Ishikawa (cell line): ENCODE measurements around the gene AARS2.

ENCODE experiments used
- CEBPB ChIP-seq: IDR thresholded peaks from 2 replicates; pipeline ENCODE4 v1.6.1; 2012
- CREB1 ChIP-seq: IDR thresholded peaks from 2 replicates; pipeline ENCODE4 v1.6.1; 2012; ENCODE audit warnings: low read depth
- EGR1 ChIP-seq: IDR thresholded peaks from 2 replicates; pipeline ENCODE4 v1.6.1; 2012
- EP300 ChIP-seq: IDR thresholded peaks from 2 replicates; pipeline ENCODE4 v1.6.1; 2012; ENCODE audit warnings: borderline replicate concordance
- FOXM1 ChIP-seq: IDR thresholded peaks from 2 replicates; pipeline ENCODE4 v1.6.1; 2012; ENCODE audit warnings: low read depth, borderline replicate concordance
- MAX ChIP-seq: IDR thresholded peaks from 2 replicates; pipeline ENCODE4 v1.6.1; 2012
- NFIC ChIP-seq: IDR thresholded peaks from 2 replicates; pipeline ENCODE4 v1.6.1; 2012
- RAD21 ChIP-seq: IDR thresholded peaks from 2 replicates; pipeline ENCODE4 v1.6.1; 2012; ENCODE audit warnings: low read depth
- REST ChIP-seq: IDR thresholded peaks from 2 replicates; pipeline ENCODE4 v1.6.1; 2012; ENCODE audit warnings: low read depth, mild to moderate bottlenecking
- TAF1 ChIP-seq: IDR thresholded peaks from 2 replicates; pipeline ENCODE4 v1.6.1; 2012; ENCODE audit warnings: low read depth, mild to moderate bottlenecking
- TCF12 ChIP-seq: IDR thresholded peaks from 2 replicates; pipeline ENCODE4 v1.6.1; 2012; ENCODE audit warnings: low read depth
- TEAD4 ChIP-seq: IDR thresholded peaks from 2 replicates; pipeline ENCODE4 v1.6.1; 2012
- USF1 ChIP-seq: IDR thresholded peaks from 2 replicates; pipeline ENCODE4 v1.6.1; 2012
- YY1 ChIP-seq: IDR thresholded peaks from 2 replicates; pipeline ENCODE4 v1.6.1; 2012; ENCODE audit warnings: low read depth
- ZBTB7A ChIP-seq: IDR thresholded peaks from 2 replicates; pipeline ENCODE4 v1.6.1; 2012; ENCODE audit warnings: low read depth

Gene AARS2

GRCh38 chr6:44257025-44257752 is 56.0 kb downstream of the AARS2 start, which contains the start of gene SLC35B2:
SLC35B2 (minus strand) TSS chr6:44257528; CDS start chr6:44257410, 118 bp downstream.
- TF ChIP-seq USF1, result peak; percentile 99
- TF ChIP-seq EP300, result no peak
- TF ChIP-seq CEBPB, result no peak
- TF ChIP-seq TCF12, result peak; percentile 38; the same call in 1 of the 2 replicates
- TF ChIP-seq YY1, result peak; percentile 14; the same call in 1 of the 2 replicates
- peak; percentile 86 for TF ChIP-seq MAX
- peak; percentile 47; the same call in 1 of the 2 replicates for TF ChIP-seq RAD21
- TF ChIP-seq EGR1, result no peak
- peak; percentile 57; the same call in 1 of the 2 replicates for TF ChIP-seq TAF1
- peak; percentile 97 for TF ChIP-seq ZBTB7A
- peak; percentile 56; the same call in 1 of the 2 replicates for TF ChIP-seq NFIC

GRCh38 chr6:44256775-44257024 is 56.4 kb downstream of the AARS2 start:
- no peak for TF ChIP-seq EGR1
- no peak for TF ChIP-seq ZBTB7A
- no peak for TF ChIP-seq TAF1
- no peak for TF ChIP-seq NFIC
- no peak for TF ChIP-seq FOXM1
- no peak for TF ChIP-seq USF1
- TF ChIP-seq RAD21, result no peak
- TF ChIP-seq MAX, result no peak

GRCh38 chr6:44255871-44256774 is 57.0 kb downstream of the AARS2 start:
- no peak for TF ChIP-seq EGR1
- no peak for TF ChIP-seq NFIC
- no peak for TF ChIP-seq CREB1
- TF ChIP-seq RAD21, result no peak
- TF ChIP-seq FOXM1, result no peak
- no peak for TF ChIP-seq MAX
- TF ChIP-seq TAF1, result no peak
- no peak for TF ChIP-seq REST
- no peak for TF ChIP-seq TCF12
- no peak for TF ChIP-seq USF1
- TF ChIP-seq CEBPB, result no peak
- TF ChIP-seq TEAD4, result no peak
- no peak for TF ChIP-seq EP300
- TF ChIP-seq ZBTB7A, result no peak
- TF ChIP-seq YY1, result no peak

GRCh38 chr6:44255105-44255808 is 57.9 kb downstream of the AARS2 start:
- TF ChIP-seq TEAD4, result 0 out of 2 replicates have a peak, but pooled peaks have one; percentile 2
- no peak for TF ChIP-seq TAF1

GRCh38 chr6:44254191-44255104 is 58.7 kb downstream of the AARS2 start:
- TF ChIP-seq REST (no peak), TCF12 (no peak), FOXM1 (no peak), NFIC (no peak)
